ENCODE results near the gene FAM47E. TPM values are rescaled to one million over a fixed set of nuclear protein-coding genes. Genes with fewer than 3 reads are reported as not detected.
A peak's percentile ranks its signal among the peaks of the same experiment; 100 is the strongest.

Gene FAM47E
- total RNA-seq, 2 experiments from 2014 or later, result 0.18 TPM; not detected in 1

DNA sequence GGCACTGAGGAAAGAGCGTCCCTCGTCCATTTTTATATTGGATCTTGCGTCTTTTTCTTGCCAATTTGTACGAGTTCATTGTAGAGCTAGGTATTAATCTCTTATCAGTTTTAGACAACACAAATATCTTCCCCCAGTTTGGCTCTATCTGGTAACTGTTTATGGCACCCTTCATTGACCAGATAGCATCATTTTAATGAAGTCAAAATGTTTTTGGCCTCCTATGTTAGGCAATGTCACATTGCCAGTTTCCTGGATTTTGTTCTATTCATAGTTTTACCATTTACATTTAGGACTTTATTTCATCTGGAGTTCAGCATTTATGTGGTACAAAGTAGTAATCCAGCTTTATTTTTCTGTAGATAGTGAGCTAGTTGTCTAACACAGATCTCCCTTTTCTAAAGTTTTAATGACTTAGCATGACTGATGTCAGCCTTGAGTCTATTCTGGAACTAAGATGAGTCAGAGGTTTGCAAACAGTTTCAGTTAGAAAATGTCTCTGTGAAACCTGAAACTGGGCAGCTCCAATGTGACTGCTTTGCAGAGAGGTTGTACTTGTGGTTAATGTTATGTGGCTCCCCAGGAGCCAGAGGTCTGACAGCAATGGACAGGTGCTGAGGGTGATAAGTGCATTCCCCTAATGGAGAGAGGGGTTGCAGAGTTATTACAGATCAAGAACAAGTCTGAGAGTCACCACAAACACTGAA, 49.7 kb downstream of the FAM47E start:
- Mint-ChIP-seq H3K27me3 (peaks cover 18% of the 10 kb centered on the region), H3K9me3 (ENCODE audit: low read depth) (peaks cover 13% of the 10 kb centered on the region), H3K36me3 (peaks cover 39% of the 10 kb centered on the region), H3K4me1 (peaks cover 55% of the 10 kb centered on the region), H3K27ac (peak overlapping the region; percentile 88), H3K4me3 (no peak overlapping the region)
- ATAC-seq, result peak; percentile 80
- DNase-seq, result peak; percentile 79
- CTCF ChIA-PET, result interaction anchor here (0.8 to 2.7 kb wide), 2 partner anchors 13 to 76 kb away, joined by 3 to 11 read pairs; no protein-coding TSS in a partner anchor

DNA sequence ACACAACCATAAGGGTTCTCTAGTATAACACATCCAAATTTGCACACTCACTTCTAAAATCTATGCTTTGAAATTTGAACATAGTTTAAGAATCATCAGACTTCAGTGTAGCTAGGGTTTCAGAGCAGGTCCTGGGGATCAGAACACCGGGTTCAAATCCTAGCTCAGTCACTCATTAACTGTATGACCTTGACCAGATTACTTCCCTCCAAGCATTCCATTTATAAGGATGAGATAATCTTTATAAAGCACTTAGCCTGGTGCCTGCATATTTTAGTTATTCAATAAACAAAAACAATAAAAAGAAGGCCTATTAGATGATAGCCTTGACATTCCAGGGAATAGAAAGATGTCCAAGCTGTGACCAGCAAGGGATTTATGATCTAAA, 50.2 kb downstream of the FAM47E start:
- Mint-ChIP-seq H3K4me1 (peaks cover 57% of the 10 kb centered on the region), H3K9me3 (ENCODE audit: low read depth) (peaks cover 13% of the 10 kb centered on the region), H3K27ac (peak overlapping the region; percentile 88), H3K27me3 (peaks cover 17% of the 10 kb centered on the region), H3K4me3 (no peak overlapping the region), H3K36me3 (peaks cover 36% of the 10 kb centered on the region)
- CTCF ChIA-PET, result interaction anchor here (0.8 to 2.7 kb wide), 2 partner anchors 13 to 76 kb away, joined by 3 to 11 read pairs; no protein-coding TSS in a partner anchor
- DNase-seq (no peak), ATAC-seq (no peak)

DNA sequence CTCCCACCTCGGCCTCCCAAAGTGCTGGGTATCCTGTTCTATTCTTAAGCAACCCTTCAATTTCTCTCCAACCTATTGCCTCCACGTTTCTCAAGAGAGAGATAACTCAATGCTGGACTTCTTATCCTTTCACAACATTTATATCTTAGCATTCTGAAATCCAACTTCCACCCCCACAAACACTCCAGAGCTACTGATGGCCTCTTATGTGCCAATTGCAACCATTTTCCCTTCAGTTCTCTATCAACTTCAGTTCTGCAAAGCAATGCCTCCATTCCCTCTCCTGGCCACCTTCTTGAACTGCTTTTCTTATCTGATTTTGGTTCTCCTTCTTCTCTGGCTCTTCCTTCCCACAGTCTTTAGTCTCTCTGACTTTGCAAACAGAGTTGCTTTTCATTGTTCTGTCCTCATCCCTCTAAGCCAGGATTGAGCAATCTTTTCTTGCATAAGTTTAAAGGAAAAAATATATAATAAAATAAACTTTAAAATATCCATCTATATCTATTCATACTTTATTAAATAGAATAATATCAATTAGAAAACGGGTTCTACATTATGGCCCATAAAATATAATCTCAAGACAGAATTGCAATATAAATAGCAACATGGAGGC, 51.4 kb downstream of the FAM47E start:
- CTCF ChIA-PET, result no interaction called here
- peaks cover 25% of the 10 kb centered on the region for H3K27me3 Mint-ChIP-seq
- H3K36me3 Mint-ChIP-seq, result peaks cover 28% of the 10 kb centered on the region
- DNase-seq, result no peak
- H3K9me3 Mint-ChIP-seq (ENCODE audit: low read depth), result peaks cover 7% of the 10 kb centered on the region
- H3K27ac Mint-ChIP-seq, result no peak overlapping the region
- ATAC-seq, result no peak
- H3K4me3 Mint-ChIP-seq, result no peak overlapping the region
- peaks cover 58% of the 10 kb centered on the region for H3K4me1 Mint-ChIP-seq

DNA sequence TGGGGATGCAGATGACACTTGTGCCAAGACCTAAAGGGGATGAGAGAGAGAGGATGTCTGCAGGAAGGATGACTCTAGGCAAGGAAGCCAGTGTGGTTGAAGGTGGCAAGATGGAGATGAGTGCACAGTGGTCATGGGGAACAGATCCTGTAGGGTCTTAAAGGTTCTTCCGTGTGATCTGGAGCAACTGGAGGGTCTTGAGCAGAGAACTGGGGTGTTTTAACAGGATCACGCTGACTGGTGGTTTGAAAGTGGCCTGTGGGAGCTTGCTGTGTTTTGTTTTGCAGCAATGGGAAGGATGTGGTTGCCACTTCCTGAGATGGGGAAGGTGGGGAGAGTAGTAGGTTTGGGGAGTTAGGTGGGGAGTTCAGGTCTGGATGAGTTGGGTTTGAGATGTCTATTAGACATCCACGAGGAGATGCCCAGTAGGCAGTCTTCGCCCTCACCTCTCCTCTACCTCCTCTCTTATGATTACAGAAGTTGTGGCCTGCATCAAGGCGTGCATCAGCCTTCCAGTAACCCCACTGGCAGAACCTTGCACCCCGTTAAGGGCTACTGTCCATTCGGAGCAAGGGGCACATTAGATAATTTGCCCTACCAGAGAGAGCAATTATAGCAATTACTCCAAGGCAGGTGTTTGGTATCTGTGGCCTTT, 53.6 kb downstream of the FAM47E start:
- peaks cover 53% of the 10 kb centered on the region for H3K4me1 Mint-ChIP-seq

DNA sequence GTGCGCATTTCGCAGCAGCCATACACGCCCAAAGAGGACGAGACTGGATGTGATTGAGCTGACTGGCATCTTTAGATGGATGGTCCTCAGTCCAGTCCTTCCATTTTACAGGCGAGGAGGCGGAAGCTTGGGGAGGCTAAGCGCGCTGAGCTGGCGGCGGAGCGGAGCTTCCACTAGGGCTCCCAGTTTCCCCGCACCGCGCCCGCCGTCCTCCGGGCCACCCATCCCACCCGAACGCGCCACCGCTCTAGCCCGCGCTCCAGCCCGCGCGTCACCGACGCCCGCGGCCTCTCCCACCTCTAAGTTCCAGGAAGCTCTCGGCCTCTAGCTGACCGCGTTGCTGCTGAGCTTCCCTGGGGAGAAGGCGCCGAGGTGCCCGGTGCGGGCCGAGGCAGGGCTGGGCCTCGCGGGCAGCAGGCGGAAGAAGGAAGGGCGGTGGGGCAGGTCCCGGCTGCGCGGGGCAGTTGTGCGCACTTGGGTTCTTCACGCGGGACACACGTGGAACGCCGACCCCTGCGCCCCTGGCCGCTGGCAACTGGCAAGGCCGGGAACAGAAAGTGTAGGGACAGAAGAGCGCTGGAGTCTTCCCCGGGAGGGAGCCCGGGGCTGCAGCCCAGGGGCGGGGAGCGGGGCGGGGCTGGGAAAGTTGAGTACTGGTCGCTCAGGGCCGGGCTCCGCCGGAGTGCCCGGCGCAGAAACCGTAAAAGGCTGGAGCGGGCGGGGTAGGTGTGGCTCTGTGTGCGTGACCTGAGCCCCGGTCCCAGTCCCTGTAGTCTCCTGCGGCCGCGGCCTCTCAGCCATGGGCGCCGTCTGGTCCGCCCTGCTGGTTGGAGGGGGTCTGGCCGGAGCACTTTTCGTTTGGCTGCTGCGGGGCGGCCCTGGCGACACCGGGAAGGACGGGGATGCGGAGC, 54.7 kb downstream of the FAM47E start, which contains the start of gene STBD1:
Gene STBD1, plus strand, starts transcription at position 763 of the 911 bp plus-strand sequence. Its CDS starts 37 bp downstream, at position 800.
- Mint-ChIP-seq H3K27ac (peak within 1 kb of the TSS; percentile 57), H3K36me3 (peaks cover 4% of the 10 kb centered on the region), H3K27me3 (peaks cover 53% of the 10 kb centered on the region), H3K4me3 (peak within 1 kb of the TSS; percentile 61), H3K9me3 (ENCODE audit: low read depth) (no peaks in the 10 kb centered on the region), H3K4me1 (peaks cover 42% of the 10 kb centered on the region)
- CTCF ChIA-PET, result interaction anchor here (0.9 to 3.1 kb wide), 6 partner anchors 10 to 158 kb away, joined by 3 to 16 read pairs (median 8); partner anchors contain the start of gene NUP54
- ATAC-seq (peak; percentile 47), DNase-seq (peak; percentile 48)

More for the DNA sequence above, 53.6 kb downstream of the FAM47E start:
- Mint-ChIP-seq H3K27ac (peak overlapping the region; percentile 45), H3K36me3 (peaks cover 12% of the 10 kb centered on the region), H3K4me3 (peak overlapping the region; percentile 61), H3K9me3 (ENCODE audit: low read depth) (peaks cover 2% of the 10 kb centered on the region), H3K27me3 (peaks cover 47% of the 10 kb centered on the region)
- peak; percentile 82 for DNase-seq
- CTCF ChIA-PET, result interaction anchor here (0.9 to 3.1 kb wide), 6 partner anchors 9 to 125 kb away, joined by 4 to 16 read pairs (median 9); no protein-coding TSS in a partner anchor
- peak; percentile 60 for ATAC-seq

DNA sequence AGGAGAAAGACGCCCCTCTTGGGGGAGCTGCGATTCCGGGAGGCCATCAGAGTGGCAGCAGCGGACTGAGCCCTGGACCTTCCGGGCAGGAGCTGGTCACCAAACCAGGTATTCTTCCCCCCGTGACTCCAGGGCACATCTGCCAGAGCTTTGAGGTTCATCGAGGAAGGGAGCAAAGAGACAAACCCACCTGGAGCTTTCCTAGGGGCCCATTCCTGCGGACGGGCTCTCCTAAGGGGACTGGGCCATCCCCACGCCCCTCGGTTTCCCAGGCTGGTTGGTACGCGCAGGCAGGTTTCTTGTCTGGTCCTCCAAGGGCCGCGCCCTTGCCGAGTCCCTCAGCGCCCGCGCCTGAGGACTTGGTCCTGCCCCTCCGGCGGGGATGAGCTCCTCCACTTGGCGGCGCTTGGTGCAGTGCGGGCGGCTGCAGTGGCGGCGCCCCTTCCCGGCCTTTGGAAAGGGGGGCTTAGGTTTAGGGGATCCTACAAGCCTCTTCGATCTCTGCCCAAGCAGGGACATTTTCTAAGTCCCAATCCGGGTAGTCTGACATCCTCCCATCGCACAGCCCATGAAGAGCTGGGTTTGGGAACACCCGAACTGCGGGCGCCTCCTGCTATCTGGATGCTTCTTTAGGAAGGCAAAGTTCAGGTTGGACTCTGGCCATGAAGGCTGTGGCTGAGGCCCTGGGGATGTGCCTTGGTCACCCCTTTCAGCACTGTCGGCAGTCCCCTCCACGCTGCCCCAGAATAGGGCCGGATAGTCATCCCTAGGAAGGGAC, 55.5 kb downstream of the FAM47E start:
- Mint-ChIP-seq H3K36me3 (peaks cover 3% of the 10 kb centered on the region), H3K4me1 (peaks cover 34% of the 10 kb centered on the region), H3K9me3 (ENCODE audit: low read depth) (no peaks in the 10 kb centered on the region), H3K27me3 (peaks cover 56% of the 10 kb centered on the region), H3K27ac (no peak overlapping the region), H3K4me3 (peak overlapping the region; percentile 61)
- CTCF ChIA-PET, result interaction anchor here (0.8 to 3.1 kb wide), 5 partner anchors 13 to 159 kb away, joined by 3 to 16 read pairs (median 13); partner anchors contain the start of gene NUP54
- ATAC-seq, result no peak
- DNase-seq, result no peak

DNA sequence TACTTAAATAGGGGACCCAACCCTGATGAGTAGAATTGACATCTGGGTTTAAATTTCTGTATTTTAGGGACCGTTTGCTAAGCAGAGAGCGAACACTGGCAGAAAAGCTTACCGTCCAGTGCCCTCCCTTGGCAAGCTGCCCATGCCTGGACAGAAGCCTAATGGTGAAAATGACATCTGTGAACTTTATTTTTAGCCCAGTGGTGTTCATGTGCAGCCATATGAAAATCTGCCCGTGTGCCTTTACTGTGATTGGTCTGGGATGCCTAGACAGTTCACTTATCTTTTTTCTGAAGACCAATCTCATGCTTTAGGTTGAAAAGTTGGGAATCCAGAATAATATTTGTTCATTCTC, 56.1 kb downstream of the FAM47E start:
- DNase-seq (no peak), ATAC-seq (no peak)
- Mint-ChIP-seq H3K4me1 (peaks cover 29% of the 10 kb centered on the region), H3K9me3 (ENCODE audit: low read depth) (no peaks in the 10 kb centered on the region), H3K27ac (no peak overlapping the region), H3K27me3 (peaks cover 53% of the 10 kb centered on the region), H3K36me3 (peaks cover 3% of the 10 kb centered on the region), H3K4me3 (peak overlapping the region; percentile 61)
- CTCF ChIA-PET, result interaction anchor here (0.8 to 3.1 kb wide), 4 partner anchors 13 to 128 kb away, joined by 3 to 16 read pairs (median 13); no protein-coding TSS in a partner anchor

DNA sequence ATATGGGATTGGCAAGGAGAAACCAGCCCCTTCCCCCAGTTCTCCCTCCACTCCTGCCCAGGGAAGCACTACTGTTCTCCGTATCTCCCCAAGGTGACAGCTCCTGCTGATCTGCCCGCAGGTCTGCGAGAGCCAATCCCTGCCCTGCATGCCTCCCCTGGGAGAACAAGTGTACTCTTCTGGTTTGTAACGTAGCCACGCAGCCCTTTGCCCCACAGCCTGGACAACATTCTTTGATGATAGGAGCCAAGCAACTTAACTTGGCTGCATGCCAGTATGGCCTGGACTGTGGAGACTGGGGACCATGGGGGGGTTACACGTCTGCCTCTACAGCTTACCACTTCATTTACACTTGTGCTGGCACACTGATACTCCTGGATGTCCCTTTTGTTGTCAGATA, 57.0 kb downstream of the FAM47E start:
- ATAC-seq, result no peak
- Mint-ChIP-seq H3K4me1 (peaks cover 22% of the 10 kb centered on the region), H3K4me3 (no peak overlapping the region), H3K27ac (no peak overlapping the region), H3K9me3 (ENCODE audit: low read depth) (no peaks in the 10 kb centered on the region), H3K36me3 (peaks cover under 1% of the 10 kb centered on the region), H3K27me3 (peaks cover 51% of the 10 kb centered on the region)
- CTCF ChIA-PET, result interaction anchor here (0.6 kb wide), 1 partner anchor 70 kb away, joined by 3 read pairs; no protein-coding TSS in a partner anchor
- DNase-seq, result no peak

DNA sequence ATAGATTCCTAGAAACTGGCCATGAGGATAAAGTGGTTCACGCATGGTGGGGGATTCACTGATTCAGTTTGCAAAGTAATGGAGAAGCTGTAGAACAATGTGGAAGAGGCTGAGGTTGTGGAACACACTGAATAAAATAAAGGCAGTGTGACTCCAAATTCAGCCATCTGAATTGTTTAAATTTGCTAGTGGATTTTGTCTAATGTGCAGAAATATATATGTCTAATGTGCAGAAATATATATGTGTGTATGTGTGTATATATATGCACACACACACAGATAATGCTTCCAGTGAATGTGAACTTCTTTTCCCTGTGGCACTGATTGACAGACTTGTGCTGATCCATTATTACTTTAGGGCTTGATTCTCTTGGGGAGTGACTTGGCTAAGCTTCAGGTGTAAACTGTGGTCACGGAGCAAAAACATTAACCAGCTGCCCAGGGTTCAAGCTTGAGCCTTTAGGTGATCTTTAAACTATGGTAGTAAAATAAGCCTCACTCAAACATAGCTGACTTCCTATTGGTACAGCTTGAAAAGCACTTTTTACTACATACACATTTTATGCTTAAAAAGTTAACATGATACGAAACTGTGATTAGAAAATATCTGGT, 58.5 kb downstream of the FAM47E start:
- CTCF ChIA-PET, result no interaction called here
- Mint-ChIP-seq H3K4me3 (no peak overlapping the region), H3K27ac (no peak overlapping the region), H3K4me1 (peaks cover 11% of the 10 kb centered on the region), H3K9me3 (ENCODE audit: low read depth) (no peaks in the 10 kb centered on the region), H3K27me3 (peaks cover 55% of the 10 kb centered on the region), H3K36me3 (no peaks in the 10 kb centered on the region)
- no peak for DNase-seq
- no peak for ATAC-seq

DNA sequence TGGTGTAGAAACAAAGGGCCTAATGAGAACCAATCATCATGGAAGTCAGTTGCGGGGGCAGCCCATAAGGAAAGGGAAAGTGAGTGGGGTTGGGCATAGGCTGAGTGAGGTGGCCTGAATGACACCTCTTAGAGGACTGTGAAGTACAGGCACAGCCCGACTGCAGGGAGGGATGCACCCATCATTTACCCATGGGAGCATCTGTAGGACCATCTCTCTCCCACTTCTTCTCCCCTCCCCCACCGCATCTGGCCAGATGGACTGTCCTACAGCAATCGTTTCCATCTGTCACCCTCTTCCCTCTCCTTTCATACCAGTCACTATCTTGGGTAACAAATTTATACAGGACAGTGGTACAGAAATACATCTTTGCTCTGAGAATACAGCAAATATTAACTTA, 59.2 kb downstream of the FAM47E start:
- CTCF ChIA-PET, result no interaction called here
- no peak for ATAC-seq
- no peak overlapping the region for H3K27ac Mint-ChIP-seq

DNA sequence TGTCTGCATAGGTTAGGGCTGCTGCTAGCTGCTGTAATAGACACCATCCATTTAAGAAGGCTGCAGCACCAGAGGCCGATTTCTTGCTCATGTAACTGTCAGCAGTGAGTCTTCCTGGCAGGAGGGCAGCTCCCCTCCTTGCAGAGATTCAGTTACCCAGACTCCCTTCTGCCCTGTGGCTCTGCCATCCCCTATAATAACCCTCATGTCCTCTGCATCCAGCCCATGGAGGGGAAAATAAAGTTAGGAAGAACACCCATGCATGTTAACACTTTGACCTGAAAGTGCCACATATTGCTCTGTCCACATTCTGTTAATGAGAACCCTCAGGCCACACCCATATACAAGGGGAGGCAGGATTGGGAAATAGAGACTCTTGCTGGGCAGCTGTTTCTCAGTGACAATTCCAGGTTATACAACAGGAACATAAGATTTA, 60.4 kb downstream of the FAM47E start:
- ATAC-seq, result no peak
- H3K27ac Mint-ChIP-seq, result no peak overlapping the region
- H3K36me3 Mint-ChIP-seq, result peaks cover 6% of the 10 kb centered on the region
- no peak for DNase-seq
- H3K4me3 Mint-ChIP-seq, result no peak overlapping the region
- CTCF ChIA-PET, result interaction anchor here (0.9 to 1.9 kb wide), 2 partner anchors 66 to 132 kb away, joined by 3 to 5 read pairs; no protein-coding TSS in a partner anchor
- H3K27me3 Mint-ChIP-seq, result peaks cover 61% of the 10 kb centered on the region
- no peaks in the 10 kb centered on the region for H3K4me1 Mint-ChIP-seq
- H3K9me3 Mint-ChIP-seq (ENCODE audit: low read depth), result peaks cover 13% of the 10 kb centered on the region

More for the DNA sequence above, 59.2 kb downstream of the FAM47E start:
- Mint-ChIP-seq H3K9me3 (ENCODE audit: low read depth) (peaks cover 5% of the 10 kb centered on the region), H3K36me3 (no peaks in the 10 kb centered on the region), H3K4me3 (no peak overlapping the region), H3K27me3 (peaks cover 53% of the 10 kb centered on the region), H3K4me1 (peaks cover 5% of the 10 kb centered on the region)
- no peak for DNase-seq

Data from activated CD8-positive, alpha-beta memory T cell treated with anti-CD3 and anti-CD28 coated beads, Interleukin-2, amount 10 ng/mL, durations not matched to agents 7 days and 5 days (primary cell).